NCI-H2196 treated with DMSO at 0.1 percent for 48 hours (cell line): ENCODE data around the gene TSSK2.
"Not testable (repeated sequence)": the region's sequence is repeated elsewhere in the genome, so short reads cannot be mapped to it uniquely, and the experiment has no call there.

ENCODE experiments used
- DNase-seq: peaks from one replicate; lab custom pipeline; 2025; ENCODE audit not compliant: unreplicated experiment; lab: John Stamatoyannopoulos, UW

The TSSK2 gene

DNA sequence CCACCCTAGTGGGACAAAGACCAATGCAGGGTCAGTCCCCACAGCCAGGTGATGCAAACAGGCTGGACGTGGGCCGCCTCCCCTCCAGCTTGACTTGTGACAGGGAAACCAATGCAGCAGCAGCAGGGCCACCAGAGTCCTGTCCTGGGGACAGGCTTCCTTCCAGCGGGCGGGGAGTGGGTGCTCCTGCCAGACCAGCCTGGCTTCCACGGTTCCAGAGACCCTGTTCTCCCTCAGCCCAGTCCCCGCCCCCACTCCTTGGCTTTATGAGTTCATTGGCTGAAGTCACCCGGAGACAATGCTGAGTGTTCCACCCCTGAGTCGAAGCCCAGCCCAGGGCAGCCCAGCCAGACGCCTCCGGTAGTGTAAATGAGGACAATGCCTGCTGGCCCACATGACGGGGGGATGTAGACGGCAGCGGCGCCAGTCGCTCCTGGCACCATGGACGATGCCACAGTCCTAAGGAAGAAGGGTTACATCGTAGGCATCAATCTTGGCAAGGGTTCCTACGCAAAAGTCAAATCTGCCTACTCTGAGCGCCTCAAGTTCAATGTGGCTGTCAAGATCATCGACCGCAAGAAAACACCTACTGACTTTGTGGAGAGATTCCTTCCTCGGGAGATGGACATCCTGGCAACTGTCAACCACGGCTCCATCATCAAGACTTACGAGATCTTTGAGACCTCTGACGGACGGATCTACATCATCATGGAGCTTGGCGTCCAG lies at the start of gene TSSK2:
TSSK2 (plus strand) TSS at position 350 of the 726 bp plus-strand sequence; CDS start at position 442, 92 bp downstream.
- no peak for DNase-seq

GRCh38 chr22:19081351-19081750 lies 49.8 kb upstream of the TSSK2 start:
- DNase-seq: no peak

DNA sequence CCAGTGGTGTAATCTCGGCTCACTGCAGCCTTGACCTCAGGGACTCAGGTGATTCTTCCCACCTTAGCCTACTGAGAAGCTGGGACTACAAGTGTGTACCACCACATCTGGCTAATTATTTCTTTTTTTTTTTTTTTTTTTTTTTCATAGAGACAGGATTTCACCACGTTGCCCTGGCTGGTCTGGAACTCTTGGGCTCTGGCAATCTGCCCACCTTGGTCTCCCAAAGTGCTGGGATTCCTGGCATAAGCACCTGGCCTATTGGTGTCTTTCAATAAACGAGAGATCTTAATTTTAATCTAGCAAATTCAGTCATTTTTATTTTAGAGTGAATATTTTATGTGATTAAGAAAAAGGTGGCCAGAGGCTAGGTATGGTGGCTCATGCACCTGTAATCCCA lies 49.0 kb upstream of the TSSK2 start:
- no peak for DNase-seq

GRCh38 chr22:19082793-19083192 lies 48.3 kb upstream of the TSSK2 start:
- no peak for DNase-seq

DNA sequence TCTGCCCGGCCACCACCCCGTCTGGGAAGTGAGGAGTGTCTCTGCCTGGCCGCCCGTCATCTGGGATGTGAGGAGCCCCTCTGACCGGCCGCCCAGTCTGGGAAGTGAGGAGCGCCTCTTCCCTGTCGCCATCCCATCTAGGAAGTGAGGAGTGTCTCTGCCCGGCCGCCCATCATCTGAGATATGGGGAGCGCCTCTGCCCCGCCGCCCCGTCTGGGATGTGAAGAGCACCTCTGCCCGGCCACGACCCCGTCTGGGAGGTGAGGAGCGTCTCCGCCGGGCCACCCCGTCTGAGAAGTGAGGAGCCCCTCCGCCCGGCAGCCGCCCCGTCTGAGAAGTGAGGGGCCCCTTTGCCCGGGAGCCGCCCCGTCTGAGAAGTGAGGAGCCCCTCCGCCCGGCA lies 47.0 kb upstream of the TSSK2 start:
- not testable (repeated sequence) for DNase-seq

DNA sequence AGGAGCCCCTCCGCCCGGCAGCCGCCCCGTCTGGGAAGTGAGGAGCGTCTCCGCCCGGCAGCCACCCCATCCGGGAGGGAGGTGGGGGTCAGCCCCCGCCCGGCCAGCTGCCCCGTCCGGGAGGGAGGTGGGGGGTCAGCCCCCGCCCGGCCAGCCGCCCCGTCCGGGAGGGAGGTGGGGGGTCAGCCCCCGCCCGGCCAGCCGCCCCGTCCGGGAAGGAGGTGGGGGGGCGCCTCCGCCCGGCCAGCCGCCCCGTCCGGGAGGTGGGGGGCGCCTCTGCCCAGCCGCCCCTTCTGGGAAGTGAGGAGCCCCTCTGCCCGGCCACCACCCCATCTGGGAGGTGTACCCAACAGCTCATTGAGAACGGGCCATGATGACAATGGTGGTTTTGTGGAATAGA lies 46.5 kb upstream of the TSSK2 start:
- DNase-seq: not testable (repeated sequence)

DNA sequence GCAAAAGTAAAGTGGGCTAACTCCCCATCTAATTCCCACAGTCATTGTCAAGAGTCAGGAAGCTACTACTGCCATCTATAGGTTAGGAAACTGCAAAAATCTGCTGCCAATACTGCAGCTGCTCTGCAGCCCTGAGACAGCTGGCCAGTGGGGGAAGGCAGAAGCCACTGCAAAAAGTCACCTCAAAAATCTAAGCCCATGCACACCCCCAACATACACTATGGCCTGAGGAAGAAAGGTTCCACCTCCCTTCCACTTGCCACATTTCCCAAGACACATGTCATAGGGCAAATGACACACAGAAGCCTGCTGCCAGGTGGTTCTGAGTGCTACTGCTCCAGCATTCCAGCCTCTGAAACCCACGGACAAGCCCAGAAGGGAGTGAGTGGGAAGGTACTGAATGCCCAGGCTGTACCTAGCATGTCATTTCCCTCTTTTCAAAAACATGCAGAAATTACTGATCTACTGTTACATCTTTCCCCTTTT lies 45.8 kb upstream of the TSSK2 start:
- DNase-seq: peak; percentile 22

GRCh38 chr22:19086417-19086816 lies 44.7 kb upstream of the TSSK2 start:
- DNase-seq: no peak

DNA sequence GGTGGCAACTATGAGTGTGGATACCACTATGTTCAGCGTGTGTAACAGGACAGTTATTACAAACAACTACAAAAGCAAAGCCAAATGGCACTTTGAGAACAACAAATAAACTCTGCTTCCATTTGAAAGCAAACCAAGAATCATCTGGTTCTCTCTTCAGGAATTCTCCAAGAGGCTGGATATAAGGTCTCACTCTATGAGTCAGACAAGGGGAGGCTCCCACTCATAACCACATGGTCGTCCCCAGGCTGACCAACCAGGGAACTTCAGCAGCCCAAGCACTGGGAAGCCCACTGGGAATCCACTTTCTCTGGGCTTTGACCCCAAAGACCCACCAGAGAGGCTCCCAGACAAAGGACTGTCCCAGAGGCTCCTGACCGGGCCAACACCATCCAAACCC lies 44.2 kb upstream of the TSSK2 start:
- no peak for DNase-seq

DNA sequence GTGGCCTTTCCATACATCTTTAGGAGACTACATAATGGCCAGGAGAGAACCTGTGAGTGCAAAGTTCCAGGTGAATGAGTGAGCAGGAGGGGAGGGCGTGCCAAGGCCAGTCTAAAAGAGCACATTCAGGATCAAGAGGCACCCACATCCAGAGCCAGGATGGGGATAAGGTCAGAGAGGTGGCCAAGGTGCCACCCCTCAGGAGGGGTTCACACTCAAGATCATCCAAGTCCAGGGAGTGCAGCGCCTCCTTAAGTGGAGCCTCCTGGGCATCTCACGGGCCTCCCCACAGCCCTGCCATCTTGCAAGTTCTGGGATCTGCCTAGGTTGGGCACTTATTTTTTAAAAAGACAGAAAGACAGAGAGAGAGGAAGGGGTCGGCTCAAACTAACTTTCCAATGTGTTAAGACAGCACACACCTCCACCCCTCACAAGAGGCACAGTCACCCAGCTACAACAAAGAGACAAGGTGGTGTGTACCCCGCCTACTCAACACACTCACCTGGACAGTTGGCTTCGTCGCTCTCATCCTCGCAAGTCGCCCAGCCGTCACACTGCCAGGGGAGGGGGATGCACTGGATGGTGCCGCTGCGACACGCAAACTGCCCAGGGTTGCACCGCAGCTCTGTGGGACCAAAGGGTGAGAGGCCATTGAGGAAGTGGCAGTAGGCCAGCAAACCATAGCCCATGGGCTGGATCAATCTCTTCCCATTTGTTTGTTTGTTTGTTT lies 42.1 kb upstream of the TSSK2 start:
- no peak for DNase-seq

DNA sequence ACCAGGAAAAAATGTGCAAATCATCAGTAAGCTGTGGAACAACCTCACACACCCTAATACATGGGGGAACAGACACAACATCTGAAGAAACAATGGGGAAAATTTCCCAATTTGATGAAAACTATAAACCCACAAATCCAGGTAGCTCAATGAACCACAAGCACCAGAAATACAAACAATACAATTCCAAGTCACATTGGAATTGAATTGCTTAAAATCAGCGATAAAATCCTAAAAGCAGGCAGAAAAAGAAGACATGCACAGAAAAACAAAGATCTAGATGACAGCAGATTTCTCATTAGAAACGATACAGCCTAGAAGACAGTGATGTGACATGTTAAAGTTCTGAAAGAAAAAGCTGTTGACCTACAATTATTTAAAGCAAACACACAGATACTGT lies 40.9 kb upstream of the TSSK2 start:
- no peak for DNase-seq

DNA sequence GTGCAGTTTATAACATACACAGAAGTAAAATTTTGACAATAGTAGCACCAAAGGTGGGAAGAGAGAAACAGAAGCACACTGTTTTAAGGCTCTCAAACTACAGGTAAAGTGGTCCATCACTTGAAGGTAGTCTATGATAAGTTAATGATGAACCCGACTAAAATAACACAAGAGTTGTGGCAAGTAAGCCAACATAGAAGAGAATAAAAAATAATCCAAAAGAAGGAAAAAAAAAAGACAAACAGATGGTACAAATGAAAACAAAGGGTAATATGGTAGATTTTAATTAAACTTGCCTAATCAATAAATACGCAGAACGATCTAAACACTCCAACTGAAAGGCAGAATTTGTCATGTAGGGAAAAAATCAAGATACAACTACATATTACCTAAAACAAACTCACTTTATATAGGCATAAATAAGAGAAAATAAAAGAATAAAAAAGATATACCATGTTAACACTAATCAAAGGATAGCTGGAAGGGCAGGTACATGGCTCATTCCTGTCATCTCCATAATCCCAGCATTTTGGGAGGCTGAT lies 40.5 kb upstream of the TSSK2 start:
- no peak for DNase-seq

DNA sequence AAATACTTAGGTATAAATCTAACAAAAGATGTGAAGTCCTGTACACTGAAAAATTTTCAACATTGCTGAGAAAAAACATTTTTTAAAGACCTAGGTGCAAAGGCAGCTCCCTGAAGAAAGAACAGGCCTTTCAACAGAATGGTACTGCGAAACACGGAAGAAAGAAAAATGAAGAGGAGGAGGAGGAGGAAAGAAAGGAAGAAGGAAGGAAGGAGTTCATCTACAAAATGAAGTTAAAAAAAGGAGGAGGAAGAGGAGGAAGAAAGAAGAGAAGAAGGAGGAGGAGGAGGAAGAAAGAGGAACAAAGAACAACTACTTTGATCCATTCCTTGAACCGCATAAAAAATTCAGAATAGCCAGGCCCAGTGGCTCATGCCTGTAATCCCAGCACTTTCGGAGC lies 38.4 kb upstream of the TSSK2 start:
- DNase-seq: no peak

GRCh38 chr22:19094393-19094997 lies 36.6 kb upstream of the TSSK2 start:
- DNase-seq: no peak

GRCh38 chr22:19096555-19096954 lies 34.6 kb upstream of the TSSK2 start:
- no peak for DNase-seq

DNA sequence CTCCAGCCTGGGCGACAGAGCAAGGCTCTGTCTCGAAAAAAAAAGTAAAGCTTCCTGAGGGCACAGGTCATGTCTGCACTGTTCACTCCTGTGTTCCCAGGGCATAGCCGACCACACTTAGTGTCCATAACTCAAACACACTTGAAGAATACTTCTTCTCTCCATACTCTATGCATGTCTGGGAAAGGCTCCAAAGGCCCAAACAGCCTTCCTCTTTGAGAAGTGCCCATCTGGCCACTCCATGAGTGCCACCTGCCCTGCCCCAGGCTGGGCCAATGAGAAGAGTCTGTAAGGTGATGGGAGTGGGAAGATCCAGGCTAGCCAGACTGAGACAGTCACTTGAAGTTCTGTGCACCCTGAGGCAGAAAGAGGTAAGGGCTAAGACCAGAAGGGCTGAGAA lies 33.6 kb upstream of the TSSK2 start:
- DNase-seq: no peak

- no peak for DNase-seq
Measured at GRCh38 chr22:19098157-19098556, 33.0 kb upstream of the TSSK2 start.

- DNase-seq: no peak
Measured at GRCh38 chr22:19103880-19104821, 27.0 kb upstream of the TSSK2 start.

DNA sequence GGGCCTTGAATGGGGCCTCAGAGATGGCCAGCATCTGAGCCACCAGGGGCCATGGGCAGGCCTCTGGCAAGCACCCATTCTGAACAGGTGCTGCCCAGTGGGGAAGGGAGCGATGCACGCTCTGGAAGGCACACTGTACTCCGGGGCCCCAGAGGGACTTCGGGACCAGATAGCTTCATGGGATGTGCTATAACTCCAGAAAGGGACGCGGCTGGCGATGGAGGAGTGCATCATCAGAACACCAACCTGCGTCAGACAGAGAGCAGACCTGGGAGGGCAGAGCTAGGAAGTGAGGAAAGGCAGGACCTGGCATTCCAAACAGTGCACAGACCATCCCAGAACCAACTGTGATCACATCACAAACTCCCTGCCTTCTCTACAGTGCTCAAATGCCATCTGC lies 25.7 kb upstream of the TSSK2 start:
- no peak for DNase-seq
